GM12864 (cell line): ENCODE results near the gene REEP5.
A peak's percentile ranks its signal among the peaks of the same experiment; 100 is the strongest.

Source experiments
- DNase-seq: peaks from one replicate; pipeline ENCODE4 v3.0.0-alpha.2; 2011; ENCODE audit warnings: low read depth
- H3K4me3 ChIP-seq: 2 replicates; pipeline ENCODE4 v1.5.1; 2011; ENCODE audit warnings: mild to moderate bottlenecking, low read depth, low read length, control low read depth
- CTCF ChIP-seq: IDR thresholded peaks from 2 replicates; pipeline ENCODE4 v1.5.1; 2011; ENCODE audit warnings: low read depth, mild to moderate bottlenecking, moderate library complexity, low read length, control low read depth, inconsistent platforms; ENCODE audit errors: missing control alignments

Gene REEP5

GRCh38 chr5:112931473-112931872 lies 9.4 kb upstream of the REEP5 start:
- no peak for DNase-seq
- H3K4me3 ChIP-seq, result no peak overlapping the region
- no peak for TF ChIP-seq CTCF

DNA sequence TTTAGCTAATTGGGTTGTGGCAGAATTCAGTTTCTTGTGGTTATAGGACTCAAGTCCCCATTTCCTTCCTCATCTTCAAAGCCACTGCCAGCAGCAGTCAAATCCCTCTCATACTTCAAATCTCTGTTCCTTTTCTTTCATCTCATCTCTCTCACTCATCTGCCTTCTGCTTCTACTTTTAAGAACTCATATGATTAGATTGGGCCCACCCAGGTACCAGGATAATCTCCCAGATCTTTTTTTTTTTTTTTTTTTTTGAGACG lies 8.0 kb upstream of the REEP5 start:
- DNase-seq, result peak; percentile 83
- TF ChIP-seq CTCF, result no peak
- no peak overlapping the region for H3K4me3 ChIP-seq

DNA sequence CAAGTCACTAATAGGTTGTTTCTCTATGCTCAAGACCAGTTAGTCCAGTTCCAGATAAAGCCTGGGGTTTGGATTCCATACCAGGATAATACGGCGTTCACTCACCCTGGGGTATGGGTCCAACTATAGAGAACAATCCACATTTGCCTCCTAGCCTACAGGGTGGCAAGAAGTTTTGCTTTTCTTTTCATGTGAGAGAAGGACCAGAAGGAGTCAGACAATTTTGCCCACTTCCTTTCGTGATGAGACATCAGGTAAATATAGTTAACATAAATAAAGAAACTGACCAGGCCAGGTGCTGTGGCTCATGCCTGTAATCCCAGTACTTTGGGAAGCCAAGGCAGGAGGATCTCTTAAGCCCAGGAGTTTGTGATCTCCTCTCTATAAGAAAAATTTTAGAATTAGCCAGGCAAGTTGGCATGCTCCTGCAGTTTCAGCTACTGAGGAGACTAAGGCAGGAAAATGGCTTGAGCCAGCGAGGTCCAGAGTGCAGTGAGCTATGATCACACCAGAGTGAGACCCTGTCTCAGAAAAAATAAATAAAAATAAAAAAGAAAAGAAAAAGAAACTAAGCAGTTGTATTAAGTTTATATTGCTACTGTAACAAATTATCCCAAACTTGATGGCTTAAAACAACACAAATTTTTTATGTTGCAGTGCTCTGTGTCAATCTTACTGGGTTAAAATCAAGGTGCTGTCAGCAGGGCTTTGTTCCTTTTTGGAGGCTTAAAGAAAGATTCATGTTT lies 7.5 kb upstream of the REEP5 start:
- DNase-seq, result peak; percentile 62
- H3K4me3 ChIP-seq, result peak overlapping the region; percentile 43; the same call in 1 of the 2 replicates
- TF ChIP-seq CTCF, result no peak

- H3K4me3 ChIP-seq, result no peak overlapping the region
- no peak for TF ChIP-seq CTCF
- DNase-seq, result no peak
Observed at GRCh38 chr5:112923988-112924387, 2.0 kb upstream of the REEP5 start.

DNA sequence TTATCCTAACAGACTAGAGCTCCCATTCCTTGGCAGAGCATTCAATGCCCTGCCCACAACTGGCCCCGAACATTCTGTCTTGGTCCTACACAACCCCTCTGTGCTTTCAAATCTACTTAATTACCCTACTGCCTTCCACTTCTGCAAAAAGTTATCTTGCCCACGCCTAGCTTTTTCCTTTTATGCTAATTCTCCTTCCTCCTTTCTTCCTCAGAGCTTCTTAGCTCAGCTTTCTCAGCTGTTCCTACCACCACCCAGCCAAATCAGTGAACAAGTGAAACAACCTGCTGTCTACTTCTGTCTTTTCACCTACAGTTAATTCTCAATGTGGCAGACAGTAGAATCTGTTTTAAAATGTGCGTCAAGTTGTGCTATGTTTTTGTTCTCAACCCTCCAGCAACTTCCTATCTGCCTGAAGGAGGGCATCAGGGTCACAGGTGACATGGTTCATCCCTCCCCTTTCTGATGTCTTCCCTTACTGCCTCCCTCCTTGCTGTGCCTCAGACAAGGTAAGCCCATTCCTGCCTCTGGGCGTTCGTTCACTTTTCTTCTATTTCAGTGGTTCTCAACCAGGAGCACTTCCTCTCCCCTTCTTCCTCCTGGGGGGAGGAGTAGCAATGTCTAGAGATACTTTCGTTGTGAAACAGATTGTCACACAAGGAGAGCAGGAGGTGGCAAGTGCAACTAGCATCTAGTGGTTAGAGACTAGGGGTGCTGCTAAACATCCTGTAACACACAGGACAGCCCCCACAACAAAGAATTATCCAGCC lies 1.3 kb upstream of the REEP5 start:
- DNase-seq, result peak; percentile 70
- peak overlapping the region; percentile 52 for H3K4me3 ChIP-seq
- TF ChIP-seq CTCF, result peak; percentile 7

DNA sequence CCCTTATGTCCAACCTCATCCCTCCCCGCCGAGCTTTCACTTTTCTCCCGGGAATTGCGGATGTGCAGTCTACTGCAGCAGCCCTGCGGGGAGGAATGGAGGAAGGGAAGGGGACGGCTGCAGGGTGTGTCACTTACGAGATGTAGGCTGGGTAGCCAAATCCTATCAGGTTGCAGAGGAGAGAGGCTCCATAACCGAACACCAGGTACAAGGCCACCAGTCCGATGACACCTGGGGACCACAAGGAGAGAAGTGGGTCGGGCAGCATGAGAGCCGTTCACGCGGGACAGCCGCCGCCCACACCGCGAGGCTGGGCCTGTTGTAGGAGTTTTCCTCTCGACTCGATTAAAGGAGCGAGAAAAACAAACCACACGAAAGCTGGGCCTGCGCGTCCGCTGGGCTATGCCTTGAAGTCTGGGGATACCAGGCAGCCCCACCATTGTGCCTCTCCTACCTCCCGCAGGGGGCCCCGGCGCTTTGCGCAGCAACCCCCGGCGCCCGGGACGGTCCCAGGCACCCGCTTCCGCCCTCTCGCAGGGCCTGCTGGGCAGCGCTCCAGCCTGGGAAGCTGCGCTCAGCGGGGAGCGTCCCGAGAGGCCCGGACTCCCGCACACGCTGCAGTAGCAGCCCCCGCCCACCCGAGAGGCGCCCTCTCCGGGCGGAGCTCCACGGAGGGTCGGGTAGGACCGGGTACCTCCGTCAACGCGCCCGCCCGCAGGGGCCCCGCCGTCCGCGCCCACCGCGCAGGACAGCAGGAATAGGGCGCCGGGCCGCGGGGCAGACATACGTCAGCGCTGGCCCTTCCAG lies 798 bp downstream of the REEP5 start:
- H3K4me3 ChIP-seq, result peak overlapping the region; percentile 99
- DNase-seq, result no peak

More for the DNA sequence above, 798 bp downstream of the REEP5 start:
- TF ChIP-seq CTCF, result no peak
